AG08395 (cell line): ENCODE results near the gene MED13L.

Experiments used
- DNase-seq: peaks from one replicate; pipeline ENCODE4 v3.0.0; 2012; ENCODE audit warnings: mixed read lengths, low spot score

Gene MED13L

GRCh38 chr12:116128779-116129178, 148.7 kb downstream of the MED13L start:
- no peak for DNase-seq

DNA sequence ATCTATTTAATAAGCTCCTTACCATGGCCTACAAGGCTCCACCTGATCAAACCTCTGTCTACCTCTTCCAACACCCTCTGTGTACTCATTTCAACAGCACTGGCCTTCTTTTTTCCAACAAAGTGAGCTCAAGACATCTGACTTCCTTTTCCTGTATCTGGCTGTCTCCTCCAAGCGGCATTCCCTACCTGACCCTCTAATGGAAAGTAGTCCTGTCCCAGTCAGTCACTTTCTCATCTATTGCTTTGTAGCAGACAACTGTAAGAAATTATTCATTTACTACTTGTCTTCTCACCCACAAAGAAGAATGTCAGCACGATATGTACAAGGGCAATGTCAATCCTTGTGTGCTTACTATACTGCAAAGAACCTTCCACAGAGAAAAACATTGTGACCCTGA, 149.6 kb downstream of the MED13L start:
- no peak for DNase-seq

GRCh38 chr12:116126610-116127009, 150.9 kb downstream of the MED13L start:
- peak; percentile 8 for DNase-seq

DNA sequence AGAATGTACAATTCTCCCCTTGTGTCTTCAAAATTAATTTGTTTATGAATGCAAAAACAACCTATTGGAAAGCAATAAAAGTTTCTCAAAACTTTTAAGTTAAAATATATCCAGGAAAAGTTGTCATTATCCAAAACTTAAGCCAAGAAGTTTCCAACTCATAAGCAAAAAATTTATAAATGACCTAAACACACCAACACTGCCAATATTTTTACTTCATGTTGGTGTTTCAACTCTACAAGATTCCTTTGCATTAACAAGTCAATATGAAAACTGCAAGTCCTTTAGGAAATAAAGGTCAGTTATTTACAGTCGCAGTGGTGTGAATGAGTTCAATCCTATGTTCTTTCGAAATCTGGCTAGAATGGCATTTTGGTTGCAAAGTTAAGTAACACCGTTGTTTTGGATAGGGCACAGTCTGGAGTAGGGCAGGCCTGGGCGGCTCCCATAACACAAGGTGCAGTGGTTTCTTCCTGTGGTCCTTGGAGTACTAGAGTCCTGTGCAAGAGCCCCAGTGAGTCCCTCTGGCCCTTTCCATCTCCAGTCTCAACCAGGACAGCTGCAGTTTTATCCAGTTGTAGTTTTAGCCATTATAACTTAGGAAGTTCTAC, 151.4 kb downstream of the MED13L start:
- no peak for DNase-seq

DNA sequence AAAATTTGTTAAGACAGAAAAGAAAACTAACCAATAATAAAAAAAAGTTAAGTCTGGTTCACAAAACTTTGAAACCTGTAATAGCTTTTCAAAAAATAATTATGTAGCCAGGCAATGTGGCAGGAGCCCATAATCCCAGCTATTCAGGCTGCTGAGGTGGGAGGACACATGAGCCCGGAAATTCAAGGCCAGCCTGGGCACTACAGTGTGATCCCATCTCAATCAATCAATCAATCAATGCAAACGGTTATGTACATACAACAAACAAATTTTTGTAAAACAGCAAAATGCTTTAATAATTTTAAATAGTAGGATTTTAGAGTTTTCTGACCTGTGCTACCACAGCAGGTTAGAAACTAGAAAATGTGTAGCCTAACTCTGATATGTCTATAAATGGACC, 152.4 kb downstream of the MED13L start:
- DNase-seq: no peak

GRCh38 chr12:116123451-116124258, 153.8 kb downstream of the MED13L start:
- peak; percentile 13 for DNase-seq

- DNase-seq: no peak
Observed at GRCh38 chr12:116122628-116123027, 154.9 kb downstream of the MED13L start.

DNA sequence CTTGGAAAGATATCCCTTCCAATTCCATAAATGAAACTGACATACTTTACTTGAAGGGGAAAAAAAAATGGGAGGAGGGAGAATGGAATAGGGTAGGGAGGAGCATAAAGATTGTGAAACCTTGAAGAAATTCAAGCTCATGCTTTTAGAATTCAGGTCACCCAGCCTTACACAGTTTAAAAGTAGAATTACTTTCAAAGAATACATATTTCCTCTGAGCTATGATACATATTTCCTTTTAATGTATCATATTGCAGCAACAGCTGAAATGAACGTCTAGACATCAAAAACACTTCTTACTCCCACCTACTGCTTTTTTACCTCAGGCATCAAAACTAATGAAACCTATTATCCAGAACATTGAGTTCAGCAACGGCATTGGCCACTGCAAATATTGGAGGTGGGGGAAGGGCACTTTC, 156.0 kb downstream of the MED13L start:
- DNase-seq: peak; percentile 12

GRCh38 chr12:116116650-116117424, 160.7 kb downstream of the MED13L start:
- DNase-seq: no peak

DNA sequence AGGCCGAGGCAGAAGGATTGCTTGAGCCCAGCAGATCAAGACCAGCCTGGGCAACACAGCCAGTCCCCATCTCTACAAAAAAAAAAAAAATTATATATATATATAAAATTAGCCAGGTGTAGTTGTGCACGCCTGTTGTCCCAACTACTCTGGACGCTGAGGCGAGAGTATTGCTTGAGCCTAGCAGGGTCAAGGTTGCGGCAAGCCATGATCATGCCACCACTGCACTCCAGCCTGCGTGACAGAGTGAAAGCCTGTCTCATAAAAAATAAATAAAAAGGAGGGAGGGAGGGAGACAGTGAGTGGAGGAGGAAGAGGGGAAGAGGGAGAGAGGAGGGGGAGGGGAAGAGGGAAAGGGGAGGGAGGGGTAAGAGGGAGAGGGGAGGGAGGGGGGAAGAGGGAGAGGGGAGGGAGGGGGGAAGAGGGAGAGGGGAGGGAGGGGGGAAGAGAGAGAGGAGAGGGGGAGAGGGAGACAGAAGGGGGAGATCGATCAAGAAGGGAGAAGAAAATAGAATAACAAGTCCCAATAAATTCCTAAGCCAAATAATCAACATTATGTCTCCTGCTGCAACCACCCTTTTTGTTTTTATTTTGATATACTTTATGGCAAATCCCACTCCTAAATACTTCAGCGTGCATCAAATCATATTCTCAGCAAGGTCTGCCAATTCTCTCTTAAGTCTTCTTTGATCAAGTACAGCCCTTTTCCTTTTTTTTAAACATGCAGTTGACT, 163.9 kb downstream of the MED13L start:
- DNase-seq: no peak

- DNase-seq: no peak
Observed at GRCh38 chr12:116106870-116107269, 170.6 kb downstream of the MED13L start.

DNA sequence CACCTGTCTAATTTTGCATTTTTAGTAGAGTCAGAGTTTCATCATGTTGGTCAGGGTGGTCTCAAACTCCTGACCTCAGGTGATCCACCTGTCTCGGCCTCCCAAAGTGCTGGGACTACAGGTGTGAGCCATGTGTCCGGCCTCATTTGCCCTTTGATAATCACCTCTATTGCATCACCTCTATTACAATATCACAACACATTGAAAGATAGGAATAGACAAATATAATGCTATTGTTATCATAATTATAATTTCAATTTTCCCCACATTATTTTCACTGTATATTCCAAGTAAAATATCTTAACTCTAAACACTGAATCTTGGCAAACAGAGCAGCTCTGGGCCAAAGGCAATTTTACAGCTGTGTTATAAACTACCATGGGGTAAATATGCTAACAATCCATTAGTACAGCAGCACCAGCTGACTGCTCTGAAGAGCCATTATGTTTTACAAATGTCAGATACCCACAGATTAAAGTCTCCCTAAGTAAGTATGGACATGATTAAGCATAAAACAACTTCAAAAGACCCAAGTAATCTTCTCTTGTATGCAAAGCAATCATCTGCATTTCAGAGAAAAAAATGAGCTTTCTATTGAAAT, 173.2 kb downstream of the MED13L start:
- DNase-seq: no peak

- no peak for DNase-seq
Observed at GRCh38 chr12:116101991-116102390, 175.5 kb downstream of the MED13L start.

- no peak for DNase-seq
Observed at GRCh38 chr12:116099652-116100432, 177.7 kb downstream of the MED13L start.

- no peak for DNase-seq
Observed at GRCh38 chr12:116096874-116097273, 180.6 kb downstream of the MED13L start.

DNA sequence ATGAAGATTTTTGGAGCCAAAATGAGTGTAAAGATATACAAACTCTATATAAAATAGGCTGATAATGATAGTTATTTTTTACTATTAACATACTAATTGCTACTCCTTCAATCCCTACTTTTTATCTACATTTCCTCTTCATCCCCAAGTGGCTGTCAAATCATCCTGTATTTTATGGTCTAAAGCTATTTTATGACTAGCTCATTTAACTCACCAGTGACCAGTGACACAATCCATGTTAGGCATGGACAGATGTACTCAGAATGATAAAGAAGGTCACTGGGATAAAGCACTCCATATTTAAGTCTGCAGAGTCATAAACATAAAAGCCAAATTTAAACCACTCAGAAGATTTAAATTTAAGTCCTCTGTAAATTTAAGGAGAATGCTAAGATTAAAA, 183.0 kb downstream of the MED13L start:
- no peak for DNase-seq

DNA sequence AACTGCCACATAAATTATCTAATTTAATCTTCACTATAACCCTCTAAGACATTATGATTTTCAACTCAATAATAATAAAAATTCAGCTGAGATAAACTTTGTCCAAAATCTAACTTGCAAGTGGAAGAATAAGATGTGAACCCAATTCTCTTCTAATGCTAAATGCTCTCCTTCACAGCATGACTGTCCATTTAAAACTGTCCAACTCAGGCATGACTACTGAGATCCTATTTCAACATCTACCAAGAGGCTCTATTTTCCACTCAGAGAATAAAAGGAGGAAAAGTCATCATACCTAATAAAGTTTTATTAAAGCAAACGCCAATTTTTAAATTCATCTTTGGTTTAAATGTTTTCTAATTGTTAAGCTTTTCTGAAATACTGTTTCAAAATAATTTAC, 183.6 kb downstream of the MED13L start:
- no peak for DNase-seq

DNA sequence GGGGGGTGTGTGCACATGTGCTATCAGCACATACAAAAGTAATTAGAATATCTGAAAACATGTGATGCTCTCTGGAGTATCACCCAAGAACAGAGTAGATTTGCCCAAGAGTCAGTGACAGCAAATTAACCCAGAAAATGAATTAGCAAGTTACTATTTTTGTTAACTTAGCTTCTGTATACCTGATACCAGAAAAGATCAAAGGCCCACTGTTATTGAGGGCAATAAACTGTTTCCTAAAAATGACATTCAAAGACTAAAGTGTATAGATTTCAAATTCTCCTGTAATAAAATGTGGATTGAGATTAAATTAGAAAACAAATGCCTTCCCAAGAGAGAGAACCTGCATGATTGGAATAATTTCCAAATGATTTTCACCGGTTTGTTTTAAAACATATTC, 184.7 kb downstream of the MED13L start:
- no peak for DNase-seq

DNA sequence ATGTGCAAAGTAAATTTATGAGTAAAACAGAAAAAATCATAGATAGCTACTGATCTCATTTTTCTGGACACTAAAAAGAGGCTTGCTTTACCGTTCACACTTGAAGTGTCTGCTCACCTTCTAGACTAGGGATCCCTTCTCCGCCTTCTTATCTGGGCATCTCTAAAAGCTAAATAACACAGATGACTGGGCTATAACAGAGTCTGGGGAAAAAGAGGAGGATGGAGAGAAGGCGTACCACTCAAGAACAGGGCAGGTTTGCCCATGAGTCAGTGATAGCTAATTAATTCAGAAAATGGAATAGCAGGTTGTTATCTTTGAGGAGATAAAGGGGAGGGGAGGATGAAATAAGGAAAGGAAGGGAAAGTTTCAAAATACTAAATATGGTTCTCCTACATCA, 185.3 kb downstream of the MED13L start:
- no peak for DNase-seq

GRCh38 chr12:116091579-116091978, 185.9 kb downstream of the MED13L start:
- DNase-seq: no peak

DNA sequence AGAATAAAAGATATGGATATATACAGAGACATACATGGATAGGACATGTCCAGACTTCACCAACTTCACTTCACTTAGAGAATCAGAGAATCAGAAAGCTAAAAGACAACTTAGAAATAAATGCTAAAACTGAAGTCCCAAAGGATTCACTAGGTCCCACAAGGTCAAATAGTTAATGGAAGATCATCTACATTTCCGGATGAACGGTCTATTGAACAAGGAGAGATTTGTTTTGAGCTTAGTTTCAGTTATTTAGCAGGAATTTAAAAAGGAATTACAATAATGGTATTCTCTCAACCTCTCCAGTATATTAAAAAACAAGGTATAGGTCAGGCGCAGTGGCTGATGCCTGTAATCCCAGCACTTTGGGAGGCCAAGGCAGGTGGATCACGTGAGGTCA, 187.0 kb downstream of the MED13L start:
- no peak for DNase-seq
